ENCODE data around the gene ZNF831.

Gene ZNF831

DNA sequence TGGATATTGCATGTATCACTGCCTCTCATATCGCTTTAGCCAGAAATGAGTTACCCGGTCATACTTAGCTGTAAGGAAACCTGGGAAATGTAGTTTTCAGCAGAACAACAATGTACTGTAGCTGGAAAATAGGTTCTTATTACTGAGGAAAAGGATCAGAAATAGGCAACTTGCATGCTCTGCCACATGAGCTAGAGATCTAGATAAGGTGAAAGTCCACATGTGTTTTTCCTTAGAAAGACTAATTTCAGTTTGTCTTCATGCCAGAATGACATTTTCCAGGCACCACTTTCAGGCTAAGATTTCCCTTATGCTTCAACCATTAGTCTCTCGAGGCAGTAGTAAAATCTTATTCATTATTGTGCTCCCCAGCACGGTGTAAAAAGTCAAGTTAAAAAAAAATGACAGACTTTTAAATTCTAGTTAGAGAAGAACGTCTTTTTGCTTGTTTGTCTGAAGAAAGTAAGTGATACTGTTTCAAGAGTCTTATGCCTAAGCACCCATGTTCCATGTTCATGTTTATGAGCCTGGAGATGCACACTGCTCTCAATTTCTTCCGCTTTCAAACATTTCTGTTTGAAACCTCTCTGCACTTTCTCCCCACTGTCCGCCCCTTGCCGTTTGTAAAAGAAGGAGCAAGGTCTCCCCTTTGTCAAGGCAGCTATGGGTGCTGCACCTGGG lies 67.6 kb downstream of the ZNF831 start:
- TF ChIP-seq REST (IDR thresholded peaks at IDR 0.05; ENCODE audit: low read depth) = no peak
- TF ChIP-seq, protein P1, sequence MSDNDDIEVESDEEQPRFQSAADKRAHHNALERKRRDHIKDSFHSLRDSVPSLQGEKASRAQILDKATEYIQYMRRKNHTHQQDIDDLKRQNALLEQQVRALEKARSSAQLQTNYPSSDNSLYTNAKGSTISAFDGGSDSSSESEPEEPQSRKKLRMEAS (IDR thresholded peaks at IDR 0.05) = no peak
- no peak for TF ChIP-seq NFIC (IDR thresholded peaks at IDR 0.05)
- no peak for TF ChIP-seq RAD21 (IDR thresholded peaks at IDR 0.05; ENCODE audit: low read depth)
- no peak for TF ChIP-seq EGR1 (IDR thresholded peaks at IDR 0.05)
- TF ChIP-seq CREB1 (IDR thresholded peaks at IDR 0.05; ENCODE audit: low read depth) = no peak
- TF ChIP-seq TAF1 (IDR thresholded peaks at IDR 0.05; ENCODE audit: low read depth) = no peak
- TF ChIP-seq, protein P2, sequence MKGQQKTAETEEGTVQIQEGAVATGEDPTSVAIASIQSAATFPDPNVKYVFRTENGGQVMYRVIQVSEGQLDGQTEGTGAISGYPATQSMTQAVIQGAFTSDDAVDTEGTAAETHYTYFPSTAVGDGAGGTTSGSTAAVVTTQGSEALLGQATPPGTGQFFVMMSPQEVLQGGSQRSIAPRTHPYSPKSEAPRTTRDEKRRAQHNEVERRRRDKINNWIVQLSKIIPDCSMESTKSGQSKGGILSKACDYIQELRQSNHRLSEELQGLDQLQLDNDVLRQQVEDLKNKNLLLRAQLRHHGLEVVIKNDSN (IDR thresholded peaks at IDR 0.05) = no peak
- TF ChIP-seq EP300 (IDR thresholded peaks at IDR 0.05; ENCODE audit: borderline replicate concordance) = no peak
- TF ChIP-seq FOXM1 (IDR thresholded peaks at IDR 0.05; ENCODE audit: borderline replicate concordance, low read depth) = no peak
- no peak for TF ChIP-seq TEAD4 (IDR thresholded peaks at IDR 0.05)
- TF ChIP-seq TCF12 (IDR thresholded peaks at IDR 0.05; ENCODE audit: low read depth) = no peak
- no peak for TF ChIP-seq CEBPB (IDR thresholded peaks at IDR 0.05)
- no peak for TF ChIP-seq YY1 (IDR thresholded peaks at IDR 0.05; ENCODE audit: low read depth)
- TF ChIP-seq ZBTB7A (IDR thresholded peaks at IDR 0.05; ENCODE audit: low read depth) = no peak

- no peak for TF ChIP-seq CREB1 (IDR thresholded peaks at IDR 0.05; ENCODE audit: low read depth)
- TF ChIP-seq, protein P2 (IDR thresholded peaks at IDR 0.05) = no peak
- TF ChIP-seq FOXM1 (IDR thresholded peaks at IDR 0.05; ENCODE audit: borderline replicate concordance, low read depth) = no peak
- no peak for TF ChIP-seq EGR1 (IDR thresholded peaks at IDR 0.05)
These were observed 69.0 kb downstream of the ZNF831 start for GRCh38 chr20:59232618-59233017.

DNA sequence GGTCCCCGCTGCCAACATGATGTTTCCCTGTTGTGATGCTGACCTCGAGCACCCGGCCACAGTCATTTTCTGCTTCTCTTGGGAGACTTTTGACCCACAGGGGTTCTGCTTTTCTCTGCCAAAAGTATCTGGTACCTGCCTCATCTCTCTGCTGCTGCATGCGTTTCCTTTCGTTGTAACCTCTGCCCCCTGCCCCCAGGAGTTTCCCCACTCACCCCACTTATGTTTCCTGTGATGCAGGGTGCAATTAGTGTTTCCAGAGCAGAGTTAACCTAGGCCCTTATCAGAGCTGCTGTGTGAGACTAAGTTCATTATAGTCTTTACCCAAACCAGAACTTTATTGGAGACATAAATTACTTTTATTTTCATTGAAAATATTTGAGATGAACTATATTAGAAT lies 71.6 kb downstream of the ZNF831 start:
- TF ChIP-seq, protein P2 (IDR thresholded peaks at IDR 0.05) = no peak
- TF ChIP-seq YY1 (IDR thresholded peaks at IDR 0.05; ENCODE audit: low read depth) (no peak), EP300 (IDR thresholded peaks at IDR 0.05; ENCODE audit: borderline replicate concordance) (no peak), EGR1 (IDR thresholded peaks at IDR 0.05) (no peak)
- TF ChIP-seq, protein P1 (IDR thresholded peaks at IDR 0.05) = no peak

GRCh38 chr20:59240006-59240405 lies 76.4 kb downstream of the ZNF831 start:
- TF ChIP-seq CREB1 (IDR thresholded peaks at IDR 0.05; ENCODE audit: low read depth) (no peak), YY1 (IDR thresholded peaks at IDR 0.05; ENCODE audit: low read depth) (no peak), RAD21 (IDR thresholded peaks at IDR 0.05; ENCODE audit: low read depth) (no peak), TEAD4 (IDR thresholded peaks at IDR 0.05) (no peak), EGR1 (IDR thresholded peaks at IDR 0.05) (no peak), NFIC (IDR thresholded peaks at IDR 0.05) (no peak), ZBTB7A (IDR thresholded peaks at IDR 0.05; ENCODE audit: low read depth) (no peak), EP300 (IDR thresholded peaks at IDR 0.05; ENCODE audit: borderline replicate concordance) (no peak), TAF1 (IDR thresholded peaks at IDR 0.05; ENCODE audit: low read depth) (no peak)
- TF ChIP-seq, protein P2 (IDR thresholded peaks at IDR 0.05) = no peak
- TF ChIP-seq, protein P1 (IDR thresholded peaks at IDR 0.05) = no peak

- TF ChIP-seq RAD21 (IDR thresholded peaks at IDR 0.05; ENCODE audit: low read depth) (no peak), ZBTB7A (IDR thresholded peaks at IDR 0.05; ENCODE audit: low read depth) (no peak), TEAD4 (IDR thresholded peaks at IDR 0.05) (no peak), EGR1 (IDR thresholded peaks at IDR 0.05) (no peak), TCF12 (IDR thresholded peaks at IDR 0.05; ENCODE audit: low read depth) (no peak), REST (IDR thresholded peaks at IDR 0.05; ENCODE audit: low read depth) (no peak), TAF1 (IDR thresholded peaks at IDR 0.05; ENCODE audit: low read depth) (no peak), FOXM1 (IDR thresholded peaks at IDR 0.05; ENCODE audit: borderline replicate concordance, low read depth) (no peak), CREB1 (IDR thresholded peaks at IDR 0.05; ENCODE audit: low read depth) (no peak), CEBPB (IDR thresholded peaks at IDR 0.05) (no peak)
These were observed 79.3 kb downstream of the ZNF831 start for GRCh38 chr20:59242714-59243626.
